A549 (cell line): ENCODE measurements around the gene TSPAN4.

Experiments used
- CTCF ChIP-seq: fragments of >200 bp; sonication (Bioruptor Twin); formaldehyde crosslinking; IDR thresholded peaks from 3 replicates; pipeline ENCODE4 v1.5.1; 2016
- EP300 ChIP-seq, 2 experiments: fragments of >200 bp; sonication (Bioruptor Twin); formaldehyde crosslinking; IDR thresholded peaks; 2 replicates in 1 of 2; 3 replicates in 1 of 2; pipeline ENCODE4 v1.6.1; 2016 to 2017
- RFX5 ChIP-seq: fragments of 450-650 bp; IDR thresholded peaks from 2 replicates; pipeline ENCODE4 v1.7.1; 2014; ENCODE audit warnings: antibody characterized with exemption, mild to moderate bottlenecking, moderate library complexity
- SMC3 ChIP-seq: fragments of >200 bp; sonication (Bioruptor Twin); formaldehyde crosslinking; IDR thresholded peaks from 3 replicates; pipeline ENCODE4 v1.6.1; 2018; ENCODE audit warnings: inconsistent platforms
- ZNF302 ChIP-seq: fragments of 250-450 bp; sonication (Bioruptor Pico); IDR thresholded peaks from 2 replicates; pipeline ENCODE4 v1.9.0; 2021; ENCODE audit warnings: inconsistent platforms, mild to moderate bottlenecking, moderate library complexity
- TF ChIP-seq, protein P1 (sequence below): IDR thresholded peaks from 2 replicates; pipeline ENCODE4 v1.6.1; 2012

- TF ChIP-seq CTCF (no peak), EP300 (IDR thresholded peaks at IDR 0.05) (no peak), RFX5 (no peak), SMC3 (no peak), ZNF302 (CRISPR knock-in tag) (no peak)
- TF ChIP-seq, protein P1, sequence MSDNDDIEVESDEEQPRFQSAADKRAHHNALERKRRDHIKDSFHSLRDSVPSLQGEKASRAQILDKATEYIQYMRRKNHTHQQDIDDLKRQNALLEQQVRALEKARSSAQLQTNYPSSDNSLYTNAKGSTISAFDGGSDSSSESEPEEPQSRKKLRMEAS = no peak
These were observed 26.9 kb downstream of the TSPAN4 start for GRCh38 chr11:869399-870126.
